Raji (cell line): ENCODE measurements around the gene ZBTB7A.
A peak's percentile ranks its signal among the peaks of the same experiment; 100 is the strongest.

Experiments
- POLR2A ChIP-seq: IDR thresholded peaks from 2 replicates; pipeline ENCODE4 v1.6.1; 2011; ENCODE audit warnings: low read depth, low read length, control low read depth; ENCODE audit not compliant: insufficient read depth

Gene ZBTB7A

DNA sequence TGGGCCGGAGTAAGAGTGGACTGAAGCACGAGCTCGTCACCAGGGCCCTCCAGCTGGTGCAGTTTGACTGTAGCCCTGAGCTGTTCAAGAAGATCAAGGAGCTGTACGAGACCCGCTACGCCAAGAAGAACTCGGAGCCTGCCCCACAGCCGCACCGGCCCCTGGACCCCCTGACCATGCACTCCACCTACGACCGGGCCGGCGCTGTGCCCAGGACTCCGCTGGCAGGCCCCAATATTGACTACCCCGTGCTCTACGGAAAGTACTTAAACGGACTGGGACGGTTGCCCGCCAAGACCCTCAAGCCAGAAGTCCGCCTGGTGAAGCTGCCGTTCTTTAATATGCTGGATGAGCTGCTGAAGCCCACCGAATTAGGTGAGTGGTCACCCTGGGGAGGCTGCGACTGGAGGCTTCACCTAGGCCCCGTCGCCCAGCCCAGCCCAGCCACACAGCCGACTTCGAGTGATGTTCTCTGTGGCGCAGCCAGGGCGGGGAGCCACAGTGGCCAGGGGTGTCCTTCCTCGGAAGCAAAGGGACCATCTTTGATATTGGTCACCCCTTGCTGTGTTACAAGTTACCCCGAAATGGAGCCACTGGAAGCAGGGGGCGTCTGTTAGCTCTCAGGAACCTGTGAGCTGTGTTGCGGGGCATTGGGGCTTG lies 53.6 kb downstream of the ZBTB7A start:
- no peak for TF ChIP-seq POLR2A

DNA sequence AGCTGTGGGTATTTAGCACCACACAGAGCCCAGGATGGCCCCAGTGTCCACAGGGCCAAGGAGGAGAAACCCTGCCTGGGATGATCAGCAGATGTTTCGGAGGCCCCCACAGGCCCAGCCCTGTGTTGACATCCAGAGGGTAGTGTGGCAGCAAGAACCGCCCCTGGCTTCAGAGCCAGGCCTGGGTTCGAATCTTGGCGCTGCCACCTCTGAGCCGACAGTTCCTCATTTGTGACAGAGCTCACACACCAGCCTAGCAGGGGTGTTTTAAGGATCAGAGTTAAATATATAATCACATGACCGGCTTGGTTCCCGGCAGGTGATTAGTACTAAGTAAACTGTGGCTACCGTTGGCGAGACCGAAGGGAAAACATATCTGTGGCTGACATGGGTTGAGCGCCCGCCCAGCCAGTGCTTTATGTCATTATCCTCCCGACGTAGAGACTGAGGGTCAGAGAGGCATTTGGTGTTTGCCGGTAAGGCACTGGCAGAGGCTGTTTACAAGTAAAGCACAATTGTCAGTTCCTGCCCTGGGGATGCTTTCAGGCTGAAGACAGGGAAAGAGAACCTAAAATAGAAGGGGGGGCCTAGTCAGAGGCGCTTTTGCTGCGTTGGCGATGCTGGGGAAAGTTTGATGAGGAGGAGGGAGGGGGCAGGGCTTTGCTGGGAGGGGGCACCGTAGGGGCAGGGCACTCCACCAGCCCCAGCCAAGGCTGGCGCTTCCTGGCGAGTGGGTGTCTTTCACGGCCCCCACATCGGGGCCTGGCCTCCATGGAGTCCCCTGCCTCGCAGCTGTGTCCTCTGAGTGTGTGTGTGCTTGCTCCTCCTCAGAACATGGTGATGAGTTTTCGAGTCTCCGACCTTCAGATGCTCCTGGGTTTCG lies 54.4 kb downstream of the ZBTB7A start:
- no peak for TF ChIP-seq POLR2A

DNA sequence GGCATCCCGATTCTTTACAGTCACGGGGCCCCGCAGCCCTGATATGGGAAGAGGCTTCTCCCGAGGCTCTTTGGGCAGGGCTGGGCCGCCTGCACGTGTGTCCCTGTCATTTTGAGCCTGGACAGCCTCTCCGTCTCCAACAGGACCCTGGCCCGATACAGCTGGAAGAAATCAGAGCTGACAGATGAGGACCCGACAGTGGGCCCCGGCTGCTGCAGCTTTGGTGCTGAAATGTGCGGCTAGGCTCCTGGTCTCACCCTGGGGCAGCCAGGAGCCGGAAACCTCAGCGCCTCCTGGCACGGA lies 55.9 kb downstream of the ZBTB7A start:
- TF ChIP-seq POLR2A: no peak

DNA sequence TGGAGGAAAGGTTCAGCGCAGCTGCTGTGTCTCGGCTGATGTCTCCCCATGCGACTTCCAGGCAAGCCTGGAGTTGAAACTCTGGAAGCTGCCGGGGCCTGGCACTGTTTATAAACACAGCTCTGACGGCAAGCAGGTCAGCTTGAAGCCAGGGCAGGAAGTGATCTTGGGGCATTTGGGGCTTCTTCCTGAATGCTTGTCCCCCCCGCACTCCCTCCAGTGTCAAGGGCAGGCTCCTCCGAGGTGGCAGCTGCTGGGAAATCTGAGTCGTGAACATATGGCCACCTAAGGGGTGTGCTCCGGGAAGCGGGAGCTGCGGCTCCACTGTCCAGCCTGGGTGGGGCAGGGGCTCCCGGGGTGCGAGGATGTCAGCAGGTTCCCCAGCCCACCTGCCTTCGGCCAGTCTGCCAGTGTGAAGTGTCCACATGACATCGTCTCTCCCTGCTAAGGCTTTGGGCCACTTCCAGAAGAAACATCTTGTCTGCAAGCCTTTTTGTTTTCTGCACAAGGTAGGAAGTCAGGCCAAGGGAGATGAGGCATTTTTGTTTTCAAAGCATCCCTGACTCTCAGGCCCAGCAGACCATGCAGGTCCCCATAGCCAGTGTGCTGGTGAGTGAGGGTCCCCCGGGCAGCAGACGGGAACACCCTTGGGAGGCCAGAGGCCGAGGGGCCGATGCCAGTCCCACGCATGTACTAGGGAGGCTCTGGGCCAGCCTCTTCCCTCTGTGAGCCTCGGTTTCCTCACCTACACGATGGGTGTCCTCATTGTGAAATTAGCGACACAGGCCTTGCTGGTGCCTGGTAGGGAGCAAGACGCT lies 56.5 kb downstream of the ZBTB7A start:
- no peak for TF ChIP-seq POLR2A

DNA sequence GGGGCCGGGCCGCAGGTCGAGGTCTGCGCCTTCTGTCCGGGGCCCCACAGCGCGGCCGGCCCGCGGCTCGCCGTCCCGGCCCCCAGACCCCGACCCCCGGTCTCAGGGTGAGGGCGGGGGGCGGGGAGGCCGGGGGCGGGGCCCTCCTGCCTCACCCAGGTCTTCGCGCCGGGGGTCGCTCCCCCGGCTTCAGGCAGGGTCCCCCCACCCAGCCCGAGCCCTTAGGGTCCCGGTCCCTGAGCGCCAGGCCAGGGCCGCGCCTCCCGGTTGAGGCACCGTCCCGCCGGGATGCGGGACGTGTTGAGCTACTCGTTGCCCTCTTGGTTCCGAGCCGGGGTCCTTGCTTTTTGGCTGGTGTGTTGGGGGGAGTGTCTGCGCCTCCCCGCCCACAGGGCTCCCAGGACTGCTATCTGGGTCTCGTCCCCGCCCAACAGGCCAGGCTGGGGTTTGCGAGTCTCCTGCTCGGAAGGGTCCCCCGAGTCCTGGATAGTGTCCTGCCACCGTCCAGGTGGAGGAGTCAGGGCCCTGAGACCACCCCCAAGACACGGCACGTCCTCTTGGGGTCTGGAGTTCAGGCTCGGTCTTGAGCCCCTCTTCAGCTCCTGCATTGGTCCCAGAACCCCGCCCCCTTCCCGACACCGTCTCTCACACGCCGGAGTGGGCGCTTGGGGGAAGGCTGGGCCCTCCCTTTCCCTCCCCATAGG lies 58.7 kb downstream of the ZBTB7A start:
- no peak for TF ChIP-seq POLR2A

DNA sequence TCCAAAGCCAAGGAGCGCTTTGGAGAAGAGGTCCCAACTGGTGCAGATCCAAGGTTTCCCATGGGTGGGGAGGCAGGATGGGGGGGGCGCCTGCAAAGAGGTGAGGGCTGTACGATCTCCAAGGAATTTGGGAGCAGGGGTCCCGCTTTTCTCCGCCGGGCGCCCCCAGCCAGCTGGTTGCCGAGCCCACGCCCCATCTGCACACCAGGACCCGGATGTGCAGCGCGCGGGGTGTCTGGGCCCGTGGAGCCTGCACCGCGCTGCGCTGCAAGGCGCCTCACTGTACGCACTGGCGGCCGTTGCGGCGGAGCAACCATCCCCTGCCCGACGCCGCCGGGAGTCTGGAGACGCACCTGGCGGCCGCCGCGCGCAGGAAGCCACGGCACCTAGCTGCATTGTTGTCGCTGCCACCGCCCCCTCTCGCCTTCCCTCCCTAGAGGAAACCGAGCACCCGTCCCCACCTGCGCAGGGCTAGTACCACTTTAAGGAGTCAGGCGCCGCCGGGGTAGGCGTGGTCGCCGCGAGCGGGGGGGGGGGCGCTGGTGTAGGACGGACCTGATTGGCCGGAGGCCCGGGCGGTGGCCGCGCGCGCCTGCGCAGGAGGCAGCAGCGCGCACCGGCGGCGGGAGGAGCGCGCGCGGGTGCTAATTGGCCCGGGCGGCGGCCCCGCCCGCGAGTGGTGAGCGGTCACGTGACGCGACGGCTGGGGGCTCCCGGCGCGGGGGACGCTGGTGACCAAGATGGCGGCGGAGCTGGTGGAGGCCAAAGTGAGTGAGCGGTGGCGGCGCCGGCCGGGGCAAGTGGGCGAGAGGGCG lies 59.5 kb downstream of the ZBTB7A start, which contains the start of gene PIAS4:
TSS of gene PIAS4 (plus strand) at position 716 of the 815 bp plus-strand sequence. CDS start at position 741, 25 bp downstream.
- peak; percentile 91 for TF ChIP-seq POLR2A

DNA sequence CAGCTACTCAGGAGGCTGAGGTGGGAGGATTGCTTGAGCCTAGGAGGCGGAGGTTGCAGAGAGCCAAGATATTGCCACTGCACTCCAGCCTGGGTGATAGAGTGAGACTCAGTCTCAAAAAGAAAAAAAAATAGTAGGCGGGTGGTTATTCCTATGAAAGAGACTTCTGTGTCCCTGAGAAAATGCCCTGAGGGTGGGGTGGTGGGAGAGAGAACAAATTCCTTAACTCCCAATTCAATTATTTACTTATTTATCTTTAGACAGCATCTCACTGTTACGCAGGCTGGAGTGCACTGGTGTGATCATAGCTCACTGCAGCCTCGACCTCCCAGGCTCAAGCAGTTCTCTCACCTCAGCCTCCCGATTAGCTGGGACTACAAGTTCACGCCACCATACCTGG lies 71.1 kb downstream of the ZBTB7A start:
- TF ChIP-seq POLR2A: no peak
